IPS-18c (cell line): ENCODE data around the gene RAMACL.

Source experiments
- H3K4me3 ChIP-seq: 2 replicates; pipeline ENCODE4 v1.7.0; 2013; ENCODE audit warnings: low read depth, mild to moderate bottlenecking, low read length, moderate library complexity; ENCODE audit not compliant: insufficient read depth
- H3K9me3 ChIP-seq: one replicate; pipeline ENCODE4 v1.6.1; 2013; ENCODE audit warnings: mild to moderate bottlenecking, low read length, moderate library complexity; ENCODE audit not compliant: control insufficient read depth, insufficient read depth

The RAMACL gene

DNA sequence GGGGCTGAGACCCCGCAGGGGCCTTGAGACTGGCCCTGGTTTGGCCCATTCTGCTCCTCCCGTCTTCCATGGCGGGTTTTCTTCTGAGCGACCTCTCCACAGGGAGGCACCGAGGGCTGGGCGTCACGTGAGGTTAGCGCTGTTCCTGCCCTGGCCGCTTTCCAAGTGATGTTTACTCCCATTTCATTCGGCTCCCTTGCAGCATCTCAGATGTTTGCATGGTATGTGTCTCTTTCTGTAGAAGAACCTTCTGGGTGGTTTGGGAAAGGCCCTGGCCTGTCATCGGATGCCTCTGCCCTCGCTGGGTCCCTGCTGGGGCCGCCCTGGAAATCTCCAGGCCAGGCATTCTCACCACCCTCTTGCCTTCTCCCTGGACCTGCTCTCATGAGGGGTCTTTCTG is 17.3 kb downstream of the RAMACL start:
- no peak overlapping the region for H3K4me3 ChIP-seq
- H3K9me3 ChIP-seq = no peaks in the 10 kb centered on the region

DNA sequence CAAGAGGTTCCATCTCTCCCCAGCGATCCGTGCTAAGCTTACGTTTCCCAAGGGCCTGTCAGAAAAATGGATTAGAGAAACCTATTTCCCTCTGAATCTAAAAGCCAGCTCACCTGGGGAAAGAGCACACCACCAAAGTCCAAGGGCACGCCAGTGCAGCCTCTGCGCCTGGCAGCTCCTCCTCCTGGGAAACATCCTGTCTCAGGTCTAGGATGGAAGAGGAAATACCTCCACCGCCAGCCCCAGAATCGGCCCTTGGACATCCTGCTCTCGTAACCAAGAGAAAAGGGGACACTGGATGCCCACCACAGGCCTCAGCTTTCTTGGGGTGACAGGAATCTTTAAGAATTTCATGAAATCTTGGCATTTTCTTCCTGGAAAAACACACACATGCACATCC is 18.7 kb downstream of the RAMACL start:
- no peaks in the 10 kb centered on the region for H3K9me3 ChIP-seq

DNA sequence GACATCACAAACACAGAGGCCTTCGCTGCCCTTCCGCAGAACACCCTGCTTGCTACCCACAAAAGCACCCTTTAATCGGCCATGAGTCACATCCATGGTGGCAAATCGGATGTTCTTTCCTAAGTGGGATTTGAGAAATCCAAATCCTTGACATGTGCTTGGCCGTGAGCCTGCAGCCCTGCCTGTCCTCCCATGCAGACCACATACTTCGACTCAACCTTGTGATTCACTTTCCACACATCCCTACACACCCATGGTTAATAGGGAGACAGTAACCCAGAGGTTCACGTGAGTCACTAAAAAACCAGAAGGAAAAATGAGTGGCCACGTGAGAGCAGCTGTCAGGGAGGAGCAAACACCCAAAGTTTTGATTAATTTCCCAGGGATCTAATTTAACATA is 19.4 kb downstream of the RAMACL start:
- Histone ChIP-seq H3K9me3 (no peaks in the 10 kb centered on the region), H3K4me3 (no peak overlapping the region)

More for the DNA sequence above, 18.7 kb downstream of the RAMACL start:
- no peak overlapping the region for H3K4me3 ChIP-seq

DNA sequence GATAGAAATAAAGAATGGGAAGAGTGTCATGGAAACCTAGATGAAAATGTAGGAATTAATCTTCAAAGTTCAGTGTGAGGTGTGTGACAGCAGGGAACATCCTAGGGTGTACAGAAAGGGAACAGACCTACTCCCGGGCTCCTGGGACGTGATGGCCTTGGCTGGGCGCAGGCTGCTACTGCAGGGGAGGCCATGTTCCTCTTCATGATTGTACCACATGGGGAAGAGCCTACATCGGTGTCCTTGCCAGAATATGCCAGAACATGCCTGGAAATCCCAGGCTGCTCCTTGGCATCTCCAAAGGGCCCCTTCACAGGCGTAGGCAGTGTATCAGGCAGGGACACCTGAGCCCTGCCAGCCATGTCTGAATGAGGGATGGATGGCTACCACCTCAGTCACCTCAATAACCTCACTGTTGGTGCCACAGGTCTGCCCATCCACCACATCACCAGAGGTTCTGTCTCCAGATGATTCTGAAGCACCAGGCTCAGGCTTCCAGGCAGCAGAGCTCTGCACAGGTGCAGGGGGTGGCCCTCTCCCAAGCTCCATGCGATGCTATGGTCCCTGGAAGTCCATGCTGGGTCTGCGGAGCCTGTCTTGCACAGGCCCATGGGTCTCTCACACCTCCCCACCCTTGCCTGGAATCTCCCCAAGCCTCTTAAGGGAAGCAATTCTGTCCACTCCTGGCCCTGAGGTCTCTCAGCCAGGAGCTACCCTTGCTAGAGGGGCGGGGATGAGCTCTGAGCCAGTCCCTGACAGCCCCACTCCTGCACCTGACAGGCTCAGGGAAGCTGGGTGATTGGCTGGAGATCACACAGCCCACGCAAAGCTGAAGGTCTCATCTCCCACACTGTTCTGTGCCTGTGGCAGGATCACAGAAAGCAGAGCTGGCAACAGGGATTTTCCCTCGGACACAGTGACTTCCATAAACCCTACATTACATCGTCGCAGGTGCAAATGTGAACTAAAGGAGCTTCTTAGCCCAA is 20.2 kb downstream of the RAMACL start:
- H3K9me3 ChIP-seq = no peaks in the 10 kb centered on the region
- no peak overlapping the region for H3K4me3 ChIP-seq

DNA sequence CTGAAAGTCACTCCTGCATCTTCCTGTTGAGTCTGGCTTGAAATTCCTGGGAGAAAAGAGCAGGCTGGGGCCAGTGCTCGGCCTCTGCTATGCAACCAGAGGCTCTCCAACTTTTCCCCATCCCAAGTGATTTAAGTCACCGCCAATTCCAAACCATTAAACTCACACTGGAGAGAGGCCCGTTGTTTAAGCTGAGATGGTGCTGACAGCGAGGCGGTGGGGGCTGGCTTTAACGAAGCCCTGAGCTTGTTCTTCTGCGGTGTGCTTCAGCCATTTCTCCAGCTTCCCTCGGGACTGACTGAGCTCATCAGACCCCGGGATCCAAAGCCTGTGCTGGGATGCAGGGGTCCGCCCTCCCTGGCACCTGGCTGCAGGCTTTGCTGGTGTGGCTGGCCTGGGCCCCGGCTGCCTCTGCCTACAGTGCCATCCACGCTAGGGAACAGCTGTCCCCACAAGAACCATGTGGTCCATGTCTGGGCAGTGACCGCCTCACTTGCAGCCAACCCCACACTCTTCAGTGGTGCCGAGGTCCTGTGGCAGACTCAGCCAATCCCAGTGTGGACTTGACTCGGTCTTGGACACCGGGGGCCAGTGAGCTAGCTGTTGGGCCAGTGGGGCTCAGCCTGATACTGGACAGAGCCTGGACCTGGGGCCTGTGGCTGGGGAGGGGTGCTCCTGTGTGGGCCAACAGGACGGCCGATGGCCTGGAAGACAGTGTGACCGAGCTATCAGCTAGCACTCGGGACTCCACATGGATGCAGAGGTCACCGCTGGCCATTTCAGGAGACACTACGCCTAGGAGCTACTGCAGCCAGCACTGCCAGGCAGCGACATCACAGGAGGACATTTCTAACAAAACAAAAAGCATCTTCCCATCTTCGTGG is 21.2 kb downstream of the RAMACL start:
- no peak overlapping the region for H3K4me3 ChIP-seq
- no peaks in the 10 kb centered on the region for H3K9me3 ChIP-seq

DNA sequence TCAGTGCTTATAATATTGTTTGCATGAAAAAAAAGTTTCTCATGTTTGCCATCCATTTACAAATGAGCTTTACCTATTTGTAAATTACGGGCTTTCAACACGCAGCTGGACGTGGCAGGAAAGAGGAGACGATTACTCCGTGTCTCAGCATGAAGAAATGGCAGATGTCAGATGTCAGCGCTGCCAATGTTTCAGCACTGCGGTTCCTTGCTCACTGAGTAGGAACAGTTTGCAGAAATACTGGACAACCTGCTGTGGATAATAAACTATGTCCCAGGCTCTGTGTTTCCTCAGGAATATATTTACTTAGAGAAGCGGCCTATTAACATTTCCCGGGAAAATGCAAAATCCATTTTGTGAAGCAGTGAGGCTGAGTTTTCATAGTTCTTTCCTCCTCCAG is 22.7 kb downstream of the RAMACL start:
- Histone ChIP-seq H3K9me3 (no peaks in the 10 kb centered on the region), H3K4me3 (no peak overlapping the region)

DNA sequence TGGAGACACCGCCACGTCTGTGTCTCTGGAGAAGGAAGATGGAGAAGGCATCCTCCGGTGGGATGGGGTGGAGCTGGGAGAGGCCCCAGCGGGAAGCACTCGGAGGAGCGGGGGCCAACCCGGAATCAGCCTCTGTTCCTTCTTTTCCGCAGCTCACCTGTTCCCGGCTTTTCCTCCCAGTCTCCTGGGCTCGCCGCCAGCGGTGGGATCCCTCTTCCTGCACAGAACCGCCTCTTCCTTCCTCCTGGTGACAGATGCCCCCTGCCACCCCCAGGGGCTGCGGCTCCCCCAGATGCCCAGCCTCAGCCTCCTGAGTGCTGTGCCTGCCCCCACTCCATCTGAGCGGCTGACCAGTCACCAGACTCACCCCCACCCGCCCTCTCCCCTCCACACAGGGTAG is 23.3 kb downstream of the RAMACL start:
- no peaks in the 10 kb centered on the region for H3K9me3 ChIP-seq
- no peak overlapping the region for H3K4me3 ChIP-seq

DNA sequence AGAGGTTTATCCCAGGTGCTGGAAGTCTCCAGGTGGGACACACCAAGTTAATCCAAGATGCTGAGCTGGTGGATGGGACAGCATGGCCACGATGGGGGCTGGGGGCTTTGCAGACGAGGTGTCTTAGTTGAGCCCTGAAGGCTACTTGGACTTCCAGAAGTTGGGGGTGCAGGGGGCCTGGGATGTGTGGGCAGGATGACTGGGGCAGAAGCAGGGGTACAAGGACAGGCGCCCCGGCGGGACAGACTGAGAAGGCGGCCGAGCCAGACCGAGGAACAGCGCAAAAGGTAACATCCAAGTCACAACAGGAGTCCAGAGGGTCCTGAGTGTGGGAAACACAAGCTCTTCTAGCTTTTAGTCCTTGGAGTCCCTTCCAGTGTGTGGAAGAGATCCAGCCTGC is 23.8 kb downstream of the RAMACL start:
- Histone ChIP-seq H3K4me3 (no peak overlapping the region), H3K9me3 (no peaks in the 10 kb centered on the region)

DNA sequence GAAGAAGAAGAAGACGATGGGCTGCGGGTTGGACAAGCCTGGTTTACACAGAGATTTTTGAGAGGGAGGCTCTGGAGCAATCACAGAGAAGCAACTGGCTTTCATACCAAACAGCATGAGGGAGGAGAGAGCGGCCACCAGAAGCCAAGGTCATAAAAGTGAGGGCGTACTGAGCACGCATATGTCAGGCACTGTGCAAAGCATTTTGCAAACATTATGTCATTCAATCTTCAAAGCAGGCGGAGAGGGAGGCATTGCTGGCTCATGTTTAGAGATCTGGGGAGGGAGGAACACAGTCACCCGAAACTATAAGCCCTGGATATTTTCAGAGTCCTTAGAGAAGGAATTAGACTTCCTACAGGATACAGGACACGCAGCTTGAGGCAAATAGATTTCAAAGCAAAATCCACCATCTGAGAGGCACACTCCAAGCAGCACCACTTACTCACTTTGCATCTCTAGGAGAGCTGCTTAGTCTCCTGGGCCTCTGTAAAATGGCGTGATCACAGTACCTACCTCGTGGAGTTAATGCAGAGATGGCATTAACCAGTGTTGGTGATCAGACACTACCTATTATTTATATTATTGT is 24.6 kb downstream of the RAMACL start:
- Histone ChIP-seq H3K9me3 (no peaks in the 10 kb centered on the region), H3K4me3 (no peak overlapping the region)

DNA sequence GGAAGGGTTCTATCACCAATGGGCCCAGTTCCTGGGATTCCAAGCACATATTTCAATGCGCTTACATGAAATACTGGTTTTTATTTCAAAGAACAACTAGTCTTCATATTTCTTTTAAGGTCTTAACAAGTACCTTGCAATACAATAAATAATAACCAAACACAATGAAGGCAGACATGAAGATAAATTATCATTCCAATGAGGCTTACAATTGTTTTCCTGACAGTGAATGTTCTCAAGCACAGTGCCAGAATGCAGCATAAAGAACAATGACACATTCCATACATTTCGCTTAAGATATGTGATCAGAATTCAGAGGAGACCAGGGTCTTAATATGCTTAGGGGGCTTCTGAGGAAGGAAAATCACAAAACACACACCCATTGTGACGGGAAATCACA is 26.3 kb downstream of the RAMACL start:
- H3K4me3 ChIP-seq = no peak overlapping the region
- no peaks in the 10 kb centered on the region for H3K9me3 ChIP-seq

DNA sequence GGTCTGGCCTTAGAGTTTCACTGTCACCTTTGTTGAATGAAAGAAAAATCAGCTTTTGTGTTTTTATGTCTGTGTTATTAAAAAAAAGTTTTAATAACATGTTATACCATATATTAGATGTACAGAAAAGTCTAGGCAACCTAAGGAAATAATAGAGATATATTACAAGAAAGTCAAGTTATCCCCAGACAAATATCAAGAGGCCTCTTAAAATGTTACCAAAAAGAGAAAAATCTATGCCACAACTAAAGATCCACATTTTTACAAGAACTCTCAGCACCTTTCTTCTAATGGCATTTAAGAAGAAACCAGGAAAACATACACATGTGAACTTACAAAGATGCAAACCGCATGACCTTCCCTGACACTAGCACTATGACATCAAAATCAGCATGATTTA is 26.8 kb downstream of the RAMACL start:
- H3K9me3 ChIP-seq = no peaks in the 10 kb centered on the region
- no peak overlapping the region for H3K4me3 ChIP-seq

DNA sequence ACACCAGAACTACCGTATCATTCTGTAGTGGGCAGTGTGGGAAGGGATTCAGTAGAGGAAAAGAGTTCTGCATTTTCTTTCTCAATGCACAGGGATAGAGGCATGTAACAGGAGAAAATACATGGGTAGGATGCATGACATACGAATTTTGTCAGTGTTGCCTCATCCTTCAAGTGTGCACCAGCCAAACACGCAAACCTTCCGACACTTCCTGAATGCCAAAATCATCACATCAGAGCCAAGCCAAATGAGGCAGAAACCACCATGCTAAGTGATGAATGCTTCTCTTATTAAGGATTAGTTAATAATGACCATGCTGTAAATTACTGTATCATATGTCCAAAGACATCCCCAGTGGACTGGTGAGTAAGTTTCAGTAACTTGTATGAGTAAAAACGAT is 27.3 kb downstream of the RAMACL start:
- H3K9me3 ChIP-seq = no peaks in the 10 kb centered on the region
- no peak overlapping the region for H3K4me3 ChIP-seq

DNA sequence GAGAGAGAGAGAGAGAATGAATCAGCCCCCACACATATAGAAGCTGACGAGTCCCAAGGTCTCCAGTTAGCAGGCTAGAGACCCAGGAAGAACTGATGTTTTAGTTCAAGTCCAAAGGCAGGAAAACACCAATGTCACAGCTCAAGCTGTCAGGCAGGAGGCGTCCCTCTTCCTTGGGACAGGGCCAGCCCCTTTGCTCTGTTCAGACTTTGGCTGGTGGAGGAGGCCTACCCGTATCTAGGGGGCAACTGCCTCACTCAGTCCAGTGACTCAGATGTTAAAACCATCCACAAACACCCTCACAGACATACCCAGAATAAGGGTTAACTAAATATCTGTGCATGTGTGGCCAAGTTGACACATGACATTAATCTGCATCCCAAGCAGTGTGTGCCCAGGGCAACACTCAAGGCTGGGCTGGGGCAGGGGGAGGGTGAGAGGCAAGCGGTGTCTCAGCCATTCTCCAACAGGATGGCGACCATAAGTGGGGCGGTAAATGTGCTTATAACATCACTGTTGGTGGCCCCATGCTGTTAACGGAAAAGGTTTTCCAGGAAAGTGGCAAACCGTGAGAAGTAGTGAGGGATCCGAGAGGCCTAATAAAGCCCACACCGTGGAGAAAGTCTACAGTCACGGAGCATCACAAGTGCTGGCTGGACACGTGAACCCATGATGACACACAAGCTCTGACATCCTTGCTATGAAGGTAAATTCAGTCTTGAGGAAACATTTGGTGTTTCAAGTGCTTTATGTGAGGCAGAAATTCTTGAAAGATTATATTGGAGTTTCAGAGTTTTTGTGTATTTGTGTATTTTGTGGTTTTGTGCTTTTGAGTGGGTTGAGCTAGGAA is 28.1 kb downstream of the RAMACL start:
- Histone ChIP-seq H3K9me3 (no peaks in the 10 kb centered on the region), H3K4me3 (no peak overlapping the region)

DNA sequence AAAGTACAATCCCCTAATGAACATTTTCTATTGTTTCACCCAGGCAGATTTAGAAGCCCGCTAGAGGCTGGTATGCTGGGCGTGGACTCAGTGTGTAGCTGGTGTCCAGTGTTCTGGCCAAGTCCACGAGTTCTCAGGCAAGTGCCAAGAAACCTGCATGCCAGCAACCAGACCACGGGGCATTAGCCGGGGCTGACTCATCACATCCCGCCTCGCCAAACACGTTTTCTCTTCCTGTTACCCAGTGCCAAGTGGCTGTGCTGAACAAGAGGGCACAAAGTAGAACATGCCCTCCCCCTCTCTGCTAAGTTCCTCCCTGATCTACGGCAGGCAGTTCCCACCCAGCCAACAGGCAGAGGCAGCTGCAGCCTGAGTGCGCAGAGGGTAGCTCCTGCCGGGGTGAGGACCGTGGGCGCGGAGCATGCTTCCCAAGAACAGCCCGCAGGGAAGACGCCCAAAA is 29.6 kb downstream of the RAMACL start:
- H3K4me3 ChIP-seq = no peak overlapping the region
- no peaks in the 10 kb centered on the region for H3K9me3 ChIP-seq

DNA sequence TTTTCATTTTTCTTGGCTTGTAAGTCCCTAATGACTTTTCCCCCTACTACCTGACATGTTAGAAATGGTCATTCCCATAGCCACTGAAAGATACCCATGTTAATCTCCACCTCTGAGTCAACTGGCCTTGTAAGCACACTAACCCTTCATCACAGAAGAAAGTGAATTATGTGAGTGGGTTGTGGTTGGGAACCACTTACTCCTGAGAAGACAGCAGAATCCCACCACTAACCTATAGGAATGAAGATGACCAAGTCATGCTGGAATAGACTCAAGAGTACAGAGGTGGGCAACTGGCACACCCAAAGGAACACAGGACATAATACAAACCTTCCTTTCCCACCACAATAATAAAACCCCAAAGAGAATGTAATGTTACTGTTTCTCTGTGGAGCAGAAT is 30.1 kb downstream of the RAMACL start:
- H3K4me3 ChIP-seq = no peak overlapping the region
- no peaks in the 10 kb centered on the region for H3K9me3 ChIP-seq

DNA sequence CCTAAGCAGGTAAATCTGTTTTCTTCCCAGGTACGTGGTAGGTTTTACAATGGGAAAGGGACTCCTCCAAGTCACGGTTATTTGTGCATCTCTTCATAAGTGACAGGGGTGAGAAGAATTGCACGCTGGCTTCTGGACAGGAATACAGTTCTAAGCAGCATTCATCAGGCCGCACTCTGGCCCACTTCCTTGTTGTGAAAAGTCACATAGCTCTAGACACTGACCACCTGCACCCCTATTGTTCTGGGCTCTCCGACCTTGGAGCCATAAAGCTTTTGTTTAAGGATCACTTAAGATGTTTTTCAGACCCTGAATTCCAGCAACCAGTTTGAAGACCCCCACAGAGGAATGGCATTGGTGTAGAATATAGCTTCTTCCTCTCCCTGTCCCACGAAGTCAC is 31.4 kb downstream of the RAMACL start:
- H3K9me3 ChIP-seq = no peaks in the 10 kb centered on the region
- no peak overlapping the region for H3K4me3 ChIP-seq

DNA sequence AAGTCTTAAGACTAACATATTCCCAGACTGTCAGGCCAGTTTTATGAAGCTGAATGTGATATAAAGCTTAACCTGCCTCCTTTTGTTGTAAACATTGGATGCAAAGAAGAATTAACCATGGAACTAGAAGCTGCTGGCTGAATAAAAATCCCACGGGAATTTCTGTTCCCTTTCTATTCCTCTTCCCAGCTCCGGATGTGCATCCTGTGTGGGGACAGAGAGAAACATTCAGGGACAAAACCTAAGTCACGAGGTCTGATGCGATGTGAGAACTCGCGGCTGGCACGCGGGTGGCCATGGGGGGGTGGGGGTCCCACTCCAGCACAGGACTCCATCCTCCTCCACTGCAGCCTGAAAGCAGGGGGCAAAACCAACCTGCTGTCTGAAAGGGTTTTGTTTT is 32.2 kb downstream of the RAMACL start:
- no peak overlapping the region for H3K4me3 ChIP-seq
- no peaks in the 10 kb centered on the region for H3K9me3 ChIP-seq
